ENCODE results near the gene NTN1.

NTN1 gene

GRCh38 chr17:9120471-9120870 is 99.2 kb downstream of the NTN1 start:
- DNase-seq = no peak

DNA sequence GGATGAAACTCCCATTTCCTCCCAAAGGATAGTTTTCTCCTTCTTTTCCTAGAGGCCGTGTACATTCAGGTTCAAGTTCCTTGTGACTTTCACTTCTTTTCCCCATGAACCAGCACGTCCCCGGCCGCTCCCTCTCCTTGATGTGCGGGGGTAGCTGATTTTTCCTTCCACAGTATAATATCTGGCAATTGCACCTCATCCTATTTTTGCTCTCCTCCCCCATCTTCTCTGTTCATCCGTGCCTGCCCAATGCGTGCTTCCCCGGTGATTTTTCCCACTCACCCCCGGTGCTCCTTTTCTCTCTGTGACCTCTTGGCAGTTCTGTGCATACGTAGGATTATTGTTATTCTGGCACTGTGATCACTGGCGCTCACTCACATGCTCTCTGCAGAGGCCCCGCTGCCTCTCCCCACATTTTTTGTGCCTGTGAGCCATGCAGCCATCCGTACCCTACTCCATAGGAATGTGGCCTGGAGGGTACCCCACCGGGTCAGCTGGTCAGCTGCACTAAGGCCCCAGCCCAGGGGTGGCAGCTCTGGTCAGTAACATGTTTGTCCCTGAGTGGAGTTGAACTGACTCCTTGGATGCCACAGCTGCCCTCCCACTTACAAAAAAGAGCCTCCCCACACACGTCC is 100.0 kb downstream of the NTN1 start:
- no peak for DNase-seq

- no peak for DNase-seq
Measured at GRCh38 chr17:9123594-9124553, 102.6 kb downstream of the NTN1 start.

DNA sequence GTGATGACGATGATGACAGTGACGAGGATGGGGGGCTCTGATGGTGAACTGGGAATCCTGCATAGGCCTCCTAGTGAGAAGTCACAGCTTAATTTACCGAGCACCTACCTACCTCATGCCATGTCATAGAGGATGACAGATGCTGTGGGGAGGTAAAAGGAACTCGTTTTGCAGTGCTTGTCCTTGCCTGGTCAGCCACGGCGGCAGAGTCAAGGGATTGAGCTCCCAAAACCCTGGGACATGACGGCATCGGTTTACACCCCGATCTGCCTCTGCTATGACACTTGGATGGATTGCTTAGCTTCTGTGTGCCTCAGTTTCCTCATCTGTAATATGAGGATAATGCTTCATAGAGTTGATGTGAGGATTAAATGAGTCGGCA is 103.2 kb downstream of the NTN1 start:
- DNase-seq = no peak

DNA sequence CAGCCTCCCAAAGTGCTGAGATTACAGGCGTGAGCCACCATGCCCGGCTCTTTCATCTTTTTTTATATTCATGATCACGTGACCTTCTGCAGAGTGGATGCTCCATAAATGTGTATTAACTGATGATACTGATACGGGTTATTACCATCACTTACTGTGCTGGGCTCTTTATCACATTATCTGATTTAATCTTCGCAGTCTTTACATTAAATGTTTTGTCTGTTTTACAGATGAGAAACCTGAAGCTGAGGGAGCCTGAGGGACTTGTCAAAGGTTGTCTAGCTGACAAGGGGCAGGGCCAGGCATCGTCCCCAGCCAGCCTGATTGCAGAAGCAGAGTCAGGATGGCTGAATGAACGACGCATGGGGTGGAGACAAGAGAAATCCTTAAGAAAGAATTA is 104.4 kb downstream of the NTN1 start:
- no peak for DNase-seq

GRCh38 chr17:9127340-9127739 is 106.0 kb downstream of the NTN1 start:
- DNase-seq = no peak

- no peak for DNase-seq
Measured at GRCh38 chr17:9131371-9131770, 110.1 kb downstream of the NTN1 start.

DNA sequence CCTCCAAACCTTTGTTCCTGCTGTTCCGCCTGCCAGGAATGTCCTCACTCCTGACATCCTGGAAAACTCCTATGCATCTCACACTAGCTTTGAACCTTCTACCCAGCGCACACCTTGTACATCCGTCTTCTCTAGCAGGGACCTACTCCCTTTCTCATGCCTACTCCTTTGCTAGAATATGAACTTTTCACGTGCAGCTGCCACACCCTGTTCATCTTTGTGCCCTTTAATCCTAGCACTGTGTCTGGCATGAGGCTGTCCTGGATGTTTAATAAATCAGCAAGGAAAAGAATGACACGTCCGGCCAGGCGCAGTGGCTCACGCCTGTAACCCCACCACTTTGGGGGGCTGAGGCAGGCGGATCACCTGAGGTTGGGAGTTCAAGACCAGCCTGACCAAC is 111.0 kb downstream of the NTN1 start:
- no peak for DNase-seq

DNA sequence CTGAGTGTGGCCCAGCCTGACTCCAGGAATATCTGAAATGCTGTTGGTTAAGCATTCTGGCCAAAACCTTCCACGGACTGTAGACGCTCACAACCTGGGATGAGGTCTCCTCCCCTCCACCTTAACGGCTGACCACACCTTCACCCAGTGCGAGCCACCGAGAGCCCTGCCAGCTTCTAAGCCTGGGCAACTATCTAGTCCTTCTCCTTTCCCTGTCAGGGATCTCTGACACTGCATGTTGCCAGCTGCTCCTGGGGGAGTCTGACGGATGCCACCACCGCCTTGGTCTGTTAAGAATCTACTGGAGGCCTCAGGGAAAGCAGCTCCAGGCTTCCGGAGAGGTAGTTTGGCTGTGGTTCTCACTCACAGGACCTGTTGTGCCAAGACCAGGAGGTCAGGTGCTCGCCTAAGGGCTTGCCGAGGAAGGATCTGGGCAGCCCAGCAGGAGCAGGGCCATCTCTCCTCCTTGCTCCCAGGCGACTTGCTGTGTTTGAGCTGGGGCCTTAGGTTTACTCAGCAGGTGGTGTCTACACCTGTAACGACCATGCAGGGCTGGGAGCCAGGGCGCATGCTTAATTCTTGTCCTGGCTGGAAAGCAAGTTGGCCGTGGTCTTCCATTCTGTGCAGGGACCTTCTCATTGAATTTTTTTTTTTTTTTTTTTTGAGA is 111.8 kb downstream of the NTN1 start:
- DNase-seq = no peak

DNA sequence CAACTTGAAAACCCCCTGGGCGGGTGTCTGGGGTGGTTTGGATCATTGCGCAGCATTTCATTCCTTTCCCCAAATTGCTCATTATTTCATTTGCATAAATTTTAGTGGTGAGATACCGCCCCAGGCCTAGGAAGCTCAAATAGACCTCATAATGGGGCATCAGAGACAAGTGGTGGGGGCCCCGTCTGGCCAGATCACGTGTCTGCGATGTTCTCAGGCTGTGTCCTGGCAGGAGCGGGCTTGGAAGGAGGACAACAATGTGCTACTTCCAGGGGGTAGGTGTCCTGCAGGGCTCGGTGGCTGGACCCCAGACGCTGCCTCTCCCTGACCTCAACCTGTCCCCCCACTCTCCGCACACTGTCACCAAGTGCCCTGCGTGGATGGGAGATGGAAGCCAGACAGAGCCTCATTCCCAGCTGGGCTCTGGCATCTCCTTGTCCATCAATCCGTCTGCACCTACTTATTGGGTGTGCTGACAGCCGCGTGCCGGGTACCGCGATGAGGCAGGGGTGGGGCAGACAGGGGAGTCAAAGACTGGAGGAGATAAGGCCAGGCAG is 116.9 kb downstream of the NTN1 start:
- no peak for DNase-seq

DNA sequence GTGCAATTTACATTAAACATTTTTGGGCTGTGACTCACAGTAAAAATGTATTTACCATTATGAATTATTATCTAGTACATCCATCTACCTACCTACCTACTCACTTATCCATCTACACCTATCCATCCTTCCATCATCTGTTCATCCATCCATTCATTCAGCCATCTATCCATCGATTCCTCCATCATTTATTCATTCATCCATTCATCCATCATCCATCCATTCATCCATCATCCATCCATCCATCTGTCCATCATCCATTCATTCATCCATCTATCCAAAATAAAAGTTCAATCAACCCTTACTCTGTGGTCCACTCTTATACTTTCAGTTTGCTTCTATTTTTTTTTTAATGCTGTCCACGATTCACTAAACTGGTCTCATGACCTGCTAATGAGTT is 118.4 kb downstream of the NTN1 start:
- DNase-seq = no peak

- no peak for DNase-seq
Measured at GRCh38 chr17:9140550-9141424, 119.5 kb downstream of the NTN1 start.

- no peak for DNase-seq
Measured at GRCh38 chr17:9141425-9141753, 120.1 kb downstream of the NTN1 start.

GRCh38 chr17:9142772-9143494 is 121.6 kb downstream of the NTN1 start:
- no peak for DNase-seq

DNA sequence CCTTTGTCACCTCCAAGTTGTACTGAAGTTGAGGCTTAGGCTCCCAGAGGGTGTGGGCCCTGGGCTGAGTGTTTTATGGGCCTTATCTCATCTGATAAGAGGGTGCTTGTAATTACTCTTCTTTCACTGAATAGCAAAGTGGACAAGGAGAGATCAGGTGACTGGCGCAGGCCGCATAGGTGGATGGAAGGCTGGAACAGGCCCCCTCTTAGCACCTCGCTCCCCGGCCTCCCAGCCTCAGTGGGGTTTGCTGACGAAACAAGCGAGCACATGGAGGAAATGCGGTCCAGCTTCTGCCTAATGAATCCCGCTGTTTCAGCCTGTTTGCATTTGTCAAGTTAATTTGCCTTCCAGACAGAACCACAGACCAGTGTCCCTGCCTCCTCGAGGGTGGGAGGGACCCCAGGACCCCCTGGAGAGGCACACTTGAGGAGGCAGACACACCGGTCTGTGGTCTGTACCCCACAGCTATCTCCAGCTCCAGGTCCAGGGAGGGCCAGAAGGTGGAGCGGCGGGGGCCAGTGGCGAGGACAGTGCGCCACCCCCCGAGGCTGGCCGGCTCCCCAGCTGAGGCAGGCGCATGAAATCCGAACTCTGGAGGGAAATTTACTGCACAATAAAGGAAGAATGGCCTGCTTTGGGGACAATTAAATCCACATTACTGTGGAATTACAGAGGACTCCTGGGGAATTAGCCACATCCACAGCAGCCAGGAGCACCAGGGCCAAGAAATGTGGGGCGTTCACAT is 123.4 kb downstream of the NTN1 start:
- peak in 1 of 51 donors; percentile 10 for DNase-seq

DNA sequence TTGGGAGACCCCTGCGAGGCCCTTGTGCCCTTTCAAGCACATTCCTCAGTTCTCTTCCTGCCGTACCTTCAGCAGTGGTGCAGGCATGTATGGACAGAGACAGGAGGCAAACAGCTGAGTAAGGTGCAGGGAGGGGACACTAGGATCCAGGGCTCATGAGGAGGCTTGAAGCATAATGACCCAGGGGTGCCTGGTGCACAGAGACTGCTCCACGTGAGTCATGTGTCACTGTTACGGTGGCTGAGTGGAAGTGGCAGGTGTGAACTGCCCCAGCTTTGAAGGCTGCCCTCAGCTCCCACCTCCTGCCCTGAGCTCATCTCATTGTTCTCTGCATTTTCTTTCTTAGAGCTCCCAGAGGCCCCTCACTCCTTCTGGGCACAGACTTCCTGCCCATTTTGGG is 124.8 kb downstream of the NTN1 start:
- DNase-seq = no peak

- no peak for DNase-seq
Measured at GRCh38 chr17:9148905-9149525, 127.7 kb downstream of the NTN1 start.

DNA sequence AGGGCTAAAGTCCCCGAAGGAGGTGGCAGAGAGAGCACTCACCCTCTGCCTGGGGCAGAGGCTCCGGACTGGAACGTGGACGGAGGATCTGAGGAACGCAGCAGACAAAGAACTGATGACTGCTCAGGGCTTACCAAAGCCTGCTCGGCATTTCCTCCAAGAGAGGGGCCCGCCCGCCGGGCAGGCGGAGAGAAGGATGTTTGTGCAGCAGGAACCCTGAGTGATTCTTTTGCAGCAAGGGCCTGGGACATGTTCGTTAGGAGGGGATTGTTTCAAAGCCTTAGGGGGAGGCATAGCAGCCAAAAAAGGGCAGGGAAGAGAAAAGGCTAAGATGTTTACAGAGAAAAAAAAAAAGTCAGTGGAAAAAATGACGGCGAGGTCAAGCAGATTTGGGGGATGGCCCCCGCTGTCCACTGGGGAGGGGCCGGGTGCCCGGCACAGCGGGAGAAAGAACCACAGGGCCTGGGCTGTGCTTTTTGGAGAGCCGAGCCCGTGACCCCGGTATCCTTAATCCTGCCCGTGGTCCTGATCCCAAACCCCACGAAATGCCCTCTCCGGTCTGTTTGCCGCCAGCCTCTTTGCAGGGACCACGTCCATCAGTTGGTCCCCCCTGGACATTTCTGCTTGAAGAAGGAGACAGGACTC is 129.3 kb downstream of the NTN1 start:
- DNase-seq = no peak

GRCh38 chr17:9151091-9151490 is 129.8 kb downstream of the NTN1 start:
- peak in 1 of 51 donors; percentile 7 for DNase-seq

Measured in hypothalamus (tissue), 51 donors.